ENCODE results near the gene PRSS2.

The PRSS2 gene

GRCh38 chr7:142804728-142805207 lies 34.0 kb downstream of the PRSS2 start:
- peak; percentile 43 for DNase-seq

GRCh38 chr7:142805350-142806021 lies 34.7 kb downstream of the PRSS2 start:
- DNase-seq = no peak

- no peak for DNase-seq
Measured at GRCh38 chr7:142806022-142806356, 35.2 kb downstream of the PRSS2 start.

- DNase-seq = no peak
Measured at GRCh38 chr7:142806957-142807356, 36.2 kb downstream of the PRSS2 start.

GRCh38 chr7:142807855-142808460 lies 37.2 kb downstream of the PRSS2 start:
- peak; percentile 92 for DNase-seq

- DNase-seq = no peak
Measured at GRCh38 chr7:142808461-142808801, 37.7 kb downstream of the PRSS2 start.

GRCh38 chr7:142808802-142809583 lies 38.2 kb downstream of the PRSS2 start:
- DNase-seq = peak; percentile 98

GRCh38 chr7:142809671-142810070 lies 38.9 kb downstream of the PRSS2 start:
- no peak for DNase-seq

- DNase-seq = peak; percentile 79
Measured at GRCh38 chr7:142811154-142811737, 40.5 kb downstream of the PRSS2 start.

GRCh38 chr7:142812437-142813215 lies 41.9 kb downstream of the PRSS2 start:
- no peak for DNase-seq

- no peak for DNase-seq
Measured at GRCh38 chr7:142813226-142813625, 42.5 kb downstream of the PRSS2 start.

GRCh38 chr7:142813699-142814098 lies 42.9 kb downstream of the PRSS2 start:
- no peak for DNase-seq

- no peak for DNase-seq
Measured at GRCh38 chr7:142814451-142814850, 43.7 kb downstream of the PRSS2 start.

- DNase-seq = no peak
Measured at GRCh38 chr7:142815134-142815533, 44.4 kb downstream of the PRSS2 start.

GRCh38 chr7:142817506-142817905 lies 46.7 kb downstream of the PRSS2 start:
- DNase-seq = no peak

GRCh38 chr7:142819530-142819929 lies 48.8 kb downstream of the PRSS2 start:
- DNase-seq = no peak

GRCh38 chr7:142822714-142823113 lies 51.9 kb downstream of the PRSS2 start:
- no peak for DNase-seq
